IPS DF 6.9 (cell line): Measurements from ENCODE around the gene RBM47.
"Not testable (repeated sequence)": the region's sequence is repeated elsewhere in the genome, so short reads cannot be mapped to it uniquely, and the experiment has no call there.

Experiments used
- DNase-seq: peaks from one replicate; pipeline ENCODE4 v3.0.0-alpha.2; 2013; ENCODE audit warnings: low read depth, low spot score
- H3K27ac ChIP-seq: one replicate; pipeline ENCODE4 v1.5.1; 2013; ENCODE audit warnings: low read length, control low read depth
- H3K27me3 ChIP-seq: 2 replicates; pipeline ENCODE4 v1.6.1; 2013; ENCODE audit warnings: mild to moderate bottlenecking, low read length; ENCODE audit not compliant: control insufficient read depth, insufficient read depth
- H3K36me3 ChIP-seq: 2 replicates; pipeline ENCODE4 v1.6.1; 2013; ENCODE audit warnings: low read length; ENCODE audit not compliant: control insufficient read depth, insufficient read depth
- H3K4me1 ChIP-seq: 2 replicates; pipeline ENCODE4 v1.6.1; 2013; ENCODE audit warnings: low read length; ENCODE audit not compliant: control insufficient read depth, insufficient read depth
- H3K4me3 ChIP-seq: 2 replicates; pipeline ENCODE4 v1.5.1; 2013; ENCODE audit warnings: mild to moderate bottlenecking, low read length
- H3K9me3 ChIP-seq: 2 replicates; pipeline ENCODE4 v1.6.1; 2013; ENCODE audit warnings: low read length, inconsistent platforms; ENCODE audit not compliant: control insufficient read depth, insufficient read depth
- WGBS: extraction: QIAGEN DNeasy Blood & Tissue Kit; methylation state at CpG from one replicate; pipeline ENCODE4 v1.1.7; 2013; ENCODE audit warnings: mixed read lengths, missing lambda C conversion rate; ENCODE audit not compliant: insufficient read length, insufficient coverage; 5-methylcytosine and 5-hydroxymethylcytosine counted together

Gene RBM47

GRCh38 chr4:40564815-40565483 is 64.7 kb downstream of the RBM47 start:
- WGBS: no CpG with 5 or more reads among the region's 5 CpGs
- no peak overlapping the region for H3K27ac ChIP-seq
- no peak overlapping the region for H3K4me3 ChIP-seq

DNA sequence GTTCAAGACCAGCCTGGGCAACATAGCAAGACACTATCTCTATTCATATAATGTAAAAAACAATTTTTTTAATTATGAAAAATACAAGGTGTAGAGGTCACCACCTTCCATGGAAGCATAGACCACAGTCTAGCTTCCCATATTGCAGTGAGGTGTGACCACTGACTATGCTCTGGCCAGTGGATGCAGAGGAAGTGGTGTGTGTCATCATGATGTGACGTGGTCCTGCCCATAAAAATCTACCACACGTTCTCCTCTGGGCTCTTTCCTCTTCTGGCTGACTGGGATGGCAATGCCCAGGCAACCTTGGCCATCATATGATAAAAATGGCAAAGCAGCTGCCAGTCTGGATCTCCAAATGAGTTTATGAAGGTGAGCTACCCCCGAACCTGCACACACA is 65.7 kb downstream of the RBM47 start:
- no CpG with 5 or more reads among the region's 3 CpGs for WGBS
- H3K4me1 ChIP-seq: peaks cover 1% of the 10 kb centered on the region; the same call in 1 of the 2 replicates
- H3K27ac ChIP-seq: no peak overlapping the region

More at GRCh38 chr4:40564815-40565483, 64.7 kb downstream of the RBM47 start:
- no peaks in the 10 kb centered on the region for H3K27me3 ChIP-seq
- DNase-seq: no peak
- H3K36me3 ChIP-seq: no peaks in the 10 kb centered on the region
- no peaks in the 10 kb centered on the region for H3K9me3 ChIP-seq
- H3K4me1 ChIP-seq: peaks cover 1% of the 10 kb centered on the region; the same call in 1 of the 2 replicates

GRCh38 chr4:40563401-40563800 is 66.3 kb downstream of the RBM47 start:
- no CpG with 5 or more reads among the region's 4 CpGs for WGBS
- Histone ChIP-seq H3K27me3 (no peaks in the 10 kb centered on the region), H3K36me3 (no peaks in the 10 kb centered on the region), H3K4me3 (no peak overlapping the region), H3K27ac (no peak overlapping the region), H3K4me1 (peaks cover 1% of the 10 kb centered on the region; the same call in 1 of the 2 replicates), H3K9me3 (no peaks in the 10 kb centered on the region)
- no peak for DNase-seq

More for the DNA sequence above, 65.7 kb downstream of the RBM47 start:
- DNase-seq: no peak
- no peaks in the 10 kb centered on the region for H3K27me3 ChIP-seq
- no peaks in the 10 kb centered on the region for H3K9me3 ChIP-seq
- H3K4me3 ChIP-seq: no peak overlapping the region
- H3K36me3 ChIP-seq: no peaks in the 10 kb centered on the region

DNA sequence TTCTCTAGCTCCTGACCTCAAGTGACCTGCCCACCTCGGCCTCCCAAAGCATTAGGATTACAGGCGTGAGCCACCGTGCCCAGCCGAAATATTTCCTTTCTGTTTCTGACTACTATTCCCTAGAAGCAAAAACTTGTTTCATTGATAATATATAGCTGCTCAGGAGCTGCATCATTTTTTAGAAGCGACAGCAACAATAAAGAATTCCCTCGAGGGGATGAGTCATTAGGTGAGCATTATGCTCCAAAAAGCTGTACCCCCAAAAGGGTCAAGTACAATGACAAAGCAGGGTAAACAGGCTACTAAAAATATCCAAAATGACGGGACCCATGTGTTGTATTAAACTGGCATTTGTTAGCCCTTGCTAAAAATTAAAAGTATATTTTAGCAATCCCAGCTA is 67.0 kb downstream of the RBM47 start:
- no peaks in the 10 kb centered on the region for H3K9me3 ChIP-seq
- no peaks in the 10 kb centered on the region for H3K27me3 ChIP-seq
- no peaks in the 10 kb centered on the region for H3K36me3 ChIP-seq
- H3K27ac ChIP-seq: no peak overlapping the region
- no peak overlapping the region for H3K4me3 ChIP-seq
- no peak for DNase-seq
- peaks cover 1% of the 10 kb centered on the region; the same call in 1 of the 2 replicates for H3K4me1 ChIP-seq
- WGBS: no CpG with 5 or more reads among the region's 7 CpGs

- WGBS: no CpG with 5 or more reads among the region's 6 CpGs
- peaks cover 1% of the 10 kb centered on the region; the same call in 1 of the 2 replicates for H3K4me1 ChIP-seq
Observed at GRCh38 chr4:40562208-40562607, 67.5 kb downstream of the RBM47 start.

GRCh38 chr4:40561543-40562177 is 68.0 kb downstream of the RBM47 start:
- no CpG with 5 or more reads among the region's 7 CpGs for WGBS
- H3K9me3 ChIP-seq, DNase-seq, H3K4me3 ChIP-seq, H3K36me3 ChIP-seq, H3K27me3 ChIP-seq, H3K27ac ChIP-seq, H3K4me1 ChIP-seq: not testable (repeated sequence)

More at GRCh38 chr4:40562208-40562607, 67.5 kb downstream of the RBM47 start:
- Histone ChIP-seq H3K9me3 (no peaks in the 10 kb centered on the region), H3K36me3 (no peaks in the 10 kb centered on the region), H3K4me3 (no peak overlapping the region), H3K27ac (no peak overlapping the region), H3K27me3 (no peaks in the 10 kb centered on the region)
- DNase-seq: no peak

DNA sequence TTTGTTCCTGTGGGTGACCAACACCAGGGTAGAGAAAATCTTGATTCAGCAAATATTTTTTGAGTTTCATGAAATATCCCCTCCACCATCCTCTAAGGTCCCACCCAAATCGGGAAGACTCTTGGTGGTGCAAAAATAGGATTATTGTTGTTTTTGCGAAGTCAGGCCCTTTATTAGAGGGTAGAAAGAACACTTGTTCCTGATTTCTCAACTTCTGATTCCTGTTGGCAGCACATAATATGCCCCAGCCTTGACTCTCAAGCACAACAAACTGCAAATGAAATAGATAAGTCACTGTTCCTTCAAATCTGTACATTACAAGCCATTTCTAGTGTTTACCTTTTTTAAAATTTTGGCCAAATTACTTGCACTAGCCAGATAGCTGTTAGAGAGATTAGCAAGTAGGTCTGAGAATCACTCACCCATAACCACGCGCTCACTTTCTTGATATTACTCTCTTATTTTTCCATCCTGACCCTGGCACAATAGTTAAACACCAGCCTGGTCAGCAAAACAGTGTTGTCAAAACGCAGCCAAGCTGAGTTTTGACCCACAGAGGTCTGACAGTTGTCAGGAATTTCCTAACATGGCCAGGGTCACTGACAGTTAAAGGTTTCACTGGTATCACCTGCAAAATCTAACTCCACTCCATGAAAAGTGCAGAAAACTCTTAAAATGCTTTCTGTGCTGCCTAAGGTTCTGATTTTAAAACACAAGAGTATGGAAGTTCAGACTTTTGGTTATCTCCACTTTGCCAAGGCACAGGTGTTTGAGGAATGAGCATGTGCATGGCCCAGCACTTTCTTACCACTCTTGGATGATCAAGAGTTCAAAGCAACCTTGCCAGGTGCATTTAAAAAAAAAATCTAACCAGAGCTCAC is 69.8 kb downstream of the RBM47 start:
- no peaks in the 10 kb centered on the region for H3K27me3 ChIP-seq
- H3K4me1 ChIP-seq: no peaks in the 10 kb centered on the region; the same call in 1 of the 2 replicates
- no CpG with 5 or more reads among the region's 5 CpGs for WGBS
- no peak overlapping the region for H3K4me3 ChIP-seq
- DNase-seq: no peak
- no peak overlapping the region for H3K27ac ChIP-seq
- no peaks in the 10 kb centered on the region for H3K9me3 ChIP-seq
- H3K36me3 ChIP-seq: no peaks in the 10 kb centered on the region

DNA sequence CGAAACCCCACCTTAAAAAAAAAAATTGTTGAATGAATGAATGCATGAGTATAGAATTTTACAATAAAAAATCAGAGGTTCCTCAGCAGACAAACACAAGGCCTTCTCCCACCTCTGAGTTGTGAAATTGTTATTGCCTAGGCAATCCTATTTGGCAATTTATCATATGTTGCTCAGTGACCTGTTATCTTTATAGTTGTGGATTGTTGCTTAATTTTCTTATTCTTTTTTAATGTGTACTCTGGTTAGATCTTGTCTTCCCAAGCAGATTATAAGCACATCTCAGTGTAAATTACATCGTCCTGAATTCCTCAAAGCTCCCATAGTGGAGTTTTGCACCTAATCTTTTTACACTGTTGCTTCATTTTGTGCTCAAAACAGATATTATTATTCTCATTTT is 71.9 kb downstream of the RBM47 start:
- no peak overlapping the region for H3K4me3 ChIP-seq
- H3K27me3 ChIP-seq: no peaks in the 10 kb centered on the region
- H3K4me1 ChIP-seq: 0 out of 2 replicates have a peak, but pooled peaks cover 1% of the 10 kb centered on the region
- H3K9me3 ChIP-seq: no peaks in the 10 kb centered on the region
- H3K27ac ChIP-seq: no peak overlapping the region
- no CpG with 5 or more reads among the region's 2 CpGs for WGBS
- no peak for DNase-seq
- H3K36me3 ChIP-seq: no peaks in the 10 kb centered on the region

DNA sequence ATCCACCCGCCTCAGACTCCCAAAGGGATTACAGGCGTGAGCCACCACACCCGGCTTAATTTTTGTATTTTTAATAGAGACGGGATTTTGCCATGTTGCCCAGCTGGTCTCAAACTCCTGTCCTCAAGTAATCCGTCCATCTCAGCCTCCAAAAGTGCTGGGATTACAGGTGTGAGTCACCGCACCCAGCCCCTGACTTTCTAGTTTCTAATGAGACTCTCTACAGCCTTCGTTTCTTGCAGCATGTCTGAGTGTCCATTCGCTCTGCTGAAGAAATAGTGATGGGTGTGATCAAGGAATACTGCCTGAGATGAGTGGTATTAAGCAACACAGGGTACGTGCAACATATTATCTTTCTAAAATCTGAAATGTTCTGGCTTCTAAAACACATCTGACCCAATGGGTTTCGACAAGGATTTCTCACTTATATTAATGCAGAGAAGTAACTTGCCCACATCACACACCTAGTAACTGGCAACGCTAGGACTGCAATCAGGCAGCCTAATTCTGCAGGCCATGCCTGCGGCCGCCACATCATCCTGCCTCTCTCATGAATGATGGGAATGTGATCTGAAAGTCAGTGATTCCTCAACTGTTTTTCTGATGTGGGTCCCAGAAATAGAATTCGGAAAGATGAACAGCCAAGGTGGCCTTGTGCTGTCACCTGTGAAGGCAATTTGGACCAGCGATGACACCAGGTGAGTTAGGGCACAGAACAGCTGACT is 74.3 kb downstream of the RBM47 start:
- Histone ChIP-seq H3K4me3 (no peak overlapping the region), H3K27me3 (no peaks in the 10 kb centered on the region), H3K36me3 (no peaks in the 10 kb centered on the region), H3K27ac (no peak overlapping the region), H3K9me3 (no peaks in the 10 kb centered on the region), H3K4me1 (0 out of 2 replicates have a peak, but pooled peaks cover 1% of the 10 kb centered on the region)
- WGBS: no CpG with 5 or more reads among the region's 15 CpGs
- DNase-seq: no peak

- H3K4me1 ChIP-seq, H3K27me3 ChIP-seq, H3K9me3 ChIP-seq, DNase-seq, H3K4me3 ChIP-seq, H3K36me3 ChIP-seq, H3K27ac ChIP-seq: not testable (repeated sequence)
- WGBS: no CpG with 5 or more reads among the region's 12 CpGs
Observed at GRCh38 chr4:40554641-40555040, 75.0 kb downstream of the RBM47 start.
